Ishikawa (cell line): ENCODE results near the gene ROBO2.

Experiments
- CEBPB ChIP-seq: IDR thresholded peaks from 2 replicates; pipeline ENCODE4 v1.6.1; 2012
- CREB1 ChIP-seq: IDR thresholded peaks from 2 replicates; pipeline ENCODE4 v1.6.1; 2012; ENCODE audit warnings: low read depth
- EGR1 ChIP-seq: IDR thresholded peaks from 2 replicates; pipeline ENCODE4 v1.6.1; 2012
- EP300 ChIP-seq: IDR thresholded peaks from 2 replicates; pipeline ENCODE4 v1.6.1; 2012; ENCODE audit warnings: borderline replicate concordance
- FOXM1 ChIP-seq: IDR thresholded peaks from 2 replicates; pipeline ENCODE4 v1.6.1; 2012; ENCODE audit warnings: low read depth, borderline replicate concordance
- NFIC ChIP-seq: IDR thresholded peaks from 2 replicates; pipeline ENCODE4 v1.6.1; 2012
- RAD21 ChIP-seq: IDR thresholded peaks from 2 replicates; pipeline ENCODE4 v1.6.1; 2012; ENCODE audit warnings: low read depth
- TAF1 ChIP-seq: IDR thresholded peaks from 2 replicates; pipeline ENCODE4 v1.6.1; 2012; ENCODE audit warnings: low read depth, mild to moderate bottlenecking
- TCF12 ChIP-seq: IDR thresholded peaks from 2 replicates; pipeline ENCODE4 v1.6.1; 2012; ENCODE audit warnings: low read depth
- TEAD4 ChIP-seq: IDR thresholded peaks from 2 replicates; pipeline ENCODE4 v1.6.1; 2012
- YY1 ChIP-seq: IDR thresholded peaks from 2 replicates; pipeline ENCODE4 v1.6.1; 2012; ENCODE audit warnings: low read depth
- ZBTB7A ChIP-seq: IDR thresholded peaks from 2 replicates; pipeline ENCODE4 v1.6.1; 2012; ENCODE audit warnings: low read depth
- TF ChIP-seq, protein P1 (sequence below): IDR thresholded peaks from 2 replicates; pipeline ENCODE4 v1.6.1; 2012
- TF ChIP-seq, protein P2 (sequence below): IDR thresholded peaks from 2 replicates; pipeline ENCODE4 v1.6.1; 2012
- TF ChIP-seq, protein P3 (sequence below): IDR thresholded peaks from 2 replicates; pipeline ENCODE4 v1.6.1; 2012; ENCODE audit warnings: low read depth, mild to moderate bottlenecking

ROBO2 gene

DNA sequence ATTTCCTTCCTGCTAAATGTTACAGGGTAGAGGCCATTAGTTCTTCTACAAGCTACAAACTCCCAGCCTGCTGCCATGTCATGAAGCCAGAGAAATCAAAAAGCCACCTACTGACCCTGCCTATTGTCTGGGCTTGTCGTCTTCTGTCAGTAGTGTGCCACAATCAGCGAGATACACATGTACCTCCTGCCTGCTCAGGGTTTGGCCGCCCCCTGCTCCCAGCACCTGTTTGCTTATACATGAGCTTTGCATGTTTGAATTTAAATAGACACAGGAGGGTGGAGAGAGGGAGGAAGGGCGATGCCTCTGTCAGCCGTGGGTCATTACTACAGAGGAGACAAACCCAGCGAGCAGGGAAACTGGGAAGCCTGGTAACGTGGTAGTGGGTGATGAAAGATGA is 106.1 kb downstream of the ROBO2 start:
- TF ChIP-seq TCF12 (no peak), TAF1 (no peak), CEBPB (no peak), CREB1 (no peak), FOXM1 (no peak)

DNA sequence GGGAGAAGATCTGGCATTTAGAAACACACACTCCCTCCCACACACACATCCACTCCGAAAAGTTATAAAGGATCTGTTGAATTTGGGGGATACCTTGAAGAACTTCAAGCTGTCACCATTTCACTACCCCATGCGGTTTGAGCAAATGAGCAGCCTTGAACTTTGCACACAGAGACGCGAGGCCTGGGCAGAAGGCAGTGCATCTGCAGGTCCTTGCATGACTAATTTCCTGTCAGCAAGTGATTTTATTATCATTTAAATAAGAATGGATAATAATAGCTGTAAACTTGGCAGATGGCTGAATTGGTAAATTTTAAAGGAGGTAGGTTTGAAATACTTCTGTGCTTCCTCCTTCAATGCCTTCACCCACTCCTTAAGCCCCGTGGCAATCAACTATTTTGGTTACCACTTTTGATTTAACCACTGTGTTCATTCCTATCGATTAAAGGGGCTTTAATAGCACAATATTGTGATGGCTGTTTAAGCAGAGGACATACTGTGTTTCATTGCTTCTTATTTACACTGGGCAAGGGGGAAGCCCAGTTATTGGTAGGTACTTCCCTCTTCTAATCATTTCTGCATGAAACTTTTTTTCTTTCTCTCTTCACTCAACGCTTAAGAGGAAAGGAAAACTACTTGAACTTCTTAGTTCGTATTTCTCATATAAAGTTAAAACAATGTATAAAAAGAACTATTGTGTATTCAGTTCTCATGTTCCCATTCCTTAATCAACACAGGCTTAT is 108.1 kb downstream of the ROBO2 start:
- TF ChIP-seq, protein P1, sequence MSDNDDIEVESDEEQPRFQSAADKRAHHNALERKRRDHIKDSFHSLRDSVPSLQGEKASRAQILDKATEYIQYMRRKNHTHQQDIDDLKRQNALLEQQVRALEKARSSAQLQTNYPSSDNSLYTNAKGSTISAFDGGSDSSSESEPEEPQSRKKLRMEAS: no peak
- TF ChIP-seq, protein P2, sequence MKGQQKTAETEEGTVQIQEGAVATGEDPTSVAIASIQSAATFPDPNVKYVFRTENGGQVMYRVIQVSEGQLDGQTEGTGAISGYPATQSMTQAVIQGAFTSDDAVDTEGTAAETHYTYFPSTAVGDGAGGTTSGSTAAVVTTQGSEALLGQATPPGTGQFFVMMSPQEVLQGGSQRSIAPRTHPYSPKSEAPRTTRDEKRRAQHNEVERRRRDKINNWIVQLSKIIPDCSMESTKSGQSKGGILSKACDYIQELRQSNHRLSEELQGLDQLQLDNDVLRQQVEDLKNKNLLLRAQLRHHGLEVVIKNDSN: no peak
- TF ChIP-seq EP300: no peak

DNA sequence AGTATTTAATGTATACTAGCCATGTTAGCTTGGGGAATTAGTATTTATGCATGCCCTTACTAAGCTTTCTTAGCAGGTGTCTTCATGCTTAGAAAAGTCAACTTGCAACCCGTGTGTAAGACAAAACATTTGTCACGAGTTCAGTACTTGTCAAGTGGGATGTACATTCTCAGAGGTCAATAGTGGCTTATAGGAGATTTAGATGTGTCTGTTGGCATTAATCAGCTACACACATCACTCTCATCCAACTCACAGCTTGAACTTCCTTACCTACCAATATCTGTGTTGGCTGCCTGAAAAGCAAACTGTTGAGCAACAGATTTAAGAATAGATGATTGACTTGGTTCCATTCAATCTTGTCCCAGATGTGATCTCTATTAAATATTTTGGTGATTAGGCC is 109.5 kb downstream of the ROBO2 start:
- no peak for TF ChIP-seq NFIC
- TF ChIP-seq CREB1: no peak
- TF ChIP-seq YY1: no peak
- TF ChIP-seq TCF12: no peak
- TF ChIP-seq CEBPB: no peak
- no peak for TF ChIP-seq EP300
- no peak for TF ChIP-seq RAD21
- TF ChIP-seq, protein P2: no peak
- no peak for TF ChIP-seq ZBTB7A
- TF ChIP-seq, protein P1: no peak

DNA sequence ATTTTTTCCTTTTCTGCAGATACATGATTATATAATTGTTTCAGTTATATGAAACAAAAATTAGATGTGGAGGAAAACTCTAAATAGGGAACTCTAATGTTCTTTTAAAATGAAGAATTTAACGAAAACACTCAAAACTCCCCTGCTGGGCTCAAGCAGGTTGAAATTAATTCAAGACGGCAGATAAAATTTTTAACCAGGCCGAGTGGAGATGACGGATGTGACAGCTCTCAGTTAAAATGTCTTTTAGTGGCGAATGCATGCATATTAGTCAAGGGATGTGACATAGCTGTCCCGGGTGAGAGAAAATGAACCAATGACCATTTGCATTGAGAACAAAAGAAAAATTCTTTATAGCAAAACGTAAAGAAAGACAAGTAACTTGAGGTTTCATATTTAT is 110.1 kb downstream of the ROBO2 start:
- no peak for TF ChIP-seq EGR1
- no peak for TF ChIP-seq YY1
- TF ChIP-seq TCF12: no peak
- TF ChIP-seq CREB1: no peak
- no peak for TF ChIP-seq ZBTB7A
- no peak for TF ChIP-seq NFIC
- TF ChIP-seq CEBPB: no peak
- TF ChIP-seq, protein P1: no peak
- TF ChIP-seq, protein P2: no peak

DNA sequence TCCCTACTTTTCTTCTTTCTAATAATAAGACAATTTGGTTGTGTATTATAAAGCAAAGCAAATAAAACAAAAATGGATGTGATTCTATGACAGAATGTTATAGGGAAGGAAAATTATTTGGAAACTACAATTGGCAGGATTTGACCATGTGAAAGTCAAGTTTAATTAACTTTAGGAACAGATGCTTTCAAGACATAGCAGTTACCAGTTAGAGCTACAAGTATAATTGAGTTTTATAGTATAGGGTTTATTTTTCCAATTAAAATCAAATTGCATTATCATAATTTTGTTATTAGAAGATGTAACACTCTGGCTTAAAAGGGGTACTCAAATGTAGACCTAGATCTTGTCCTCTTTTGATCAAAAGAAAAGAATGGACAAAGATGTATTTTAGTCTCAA is 110.9 kb downstream of the ROBO2 start:
- no peak for TF ChIP-seq TEAD4
- TF ChIP-seq, protein P3, sequence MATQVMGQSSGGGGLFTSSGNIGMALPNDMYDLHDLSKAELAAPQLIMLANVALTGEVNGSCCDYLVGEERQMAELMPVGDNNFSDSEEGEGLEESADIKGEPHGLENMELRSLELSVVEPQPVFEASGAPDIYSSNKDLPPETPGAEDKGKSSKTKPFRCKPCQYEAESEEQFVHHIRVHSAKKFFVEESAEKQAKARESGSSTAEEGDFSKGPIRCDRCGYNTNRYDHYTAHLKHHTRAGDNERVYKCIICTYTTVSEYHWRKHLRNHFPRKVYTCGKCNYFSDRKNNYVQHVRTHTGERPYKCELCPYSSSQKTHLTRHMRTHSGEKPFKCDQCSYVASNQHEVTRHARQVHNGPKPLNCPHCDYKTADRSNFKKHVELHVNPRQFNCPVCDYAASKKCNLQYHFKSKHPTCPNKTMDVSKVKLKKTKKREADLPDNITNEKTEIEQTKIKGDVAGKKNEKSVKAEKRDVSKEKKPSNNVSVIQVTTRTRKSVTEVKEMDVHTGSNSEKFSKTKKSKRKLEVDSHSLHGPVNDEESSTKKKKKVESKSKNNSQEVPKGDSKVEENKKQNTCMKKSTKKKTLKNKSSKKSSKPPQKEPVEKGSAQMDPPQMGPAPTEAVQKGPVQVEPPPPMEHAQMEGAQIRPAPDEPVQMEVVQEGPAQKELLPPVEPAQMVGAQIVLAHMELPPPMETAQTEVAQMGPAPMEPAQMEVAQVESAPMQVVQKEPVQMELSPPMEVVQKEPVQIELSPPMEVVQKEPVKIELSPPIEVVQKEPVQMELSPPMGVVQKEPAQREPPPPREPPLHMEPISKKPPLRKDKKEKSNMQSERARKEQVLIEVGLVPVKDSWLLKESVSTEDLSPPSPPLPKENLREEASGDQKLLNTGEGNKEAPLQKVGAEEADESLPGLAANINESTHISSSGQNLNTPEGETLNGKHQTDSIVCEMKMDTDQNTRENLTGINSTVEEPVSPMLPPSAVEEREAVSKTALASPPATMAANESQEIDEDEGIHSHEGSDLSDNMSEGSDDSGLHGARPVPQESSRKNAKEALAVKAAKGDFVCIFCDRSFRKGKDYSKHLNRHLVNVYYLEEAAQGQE: no peak
- no peak for TF ChIP-seq TAF1
- TF ChIP-seq RAD21: no peak
- TF ChIP-seq, protein P2: no peak
- TF ChIP-seq CEBPB: no peak
- TF ChIP-seq, protein P1: no peak
- TF ChIP-seq ZBTB7A: no peak
- TF ChIP-seq FOXM1: no peak
- no peak for TF ChIP-seq TCF12
- no peak for TF ChIP-seq CREB1
- TF ChIP-seq EGR1: no peak
- TF ChIP-seq EP300: no peak
- no peak for TF ChIP-seq NFIC
- TF ChIP-seq YY1: no peak

DNA sequence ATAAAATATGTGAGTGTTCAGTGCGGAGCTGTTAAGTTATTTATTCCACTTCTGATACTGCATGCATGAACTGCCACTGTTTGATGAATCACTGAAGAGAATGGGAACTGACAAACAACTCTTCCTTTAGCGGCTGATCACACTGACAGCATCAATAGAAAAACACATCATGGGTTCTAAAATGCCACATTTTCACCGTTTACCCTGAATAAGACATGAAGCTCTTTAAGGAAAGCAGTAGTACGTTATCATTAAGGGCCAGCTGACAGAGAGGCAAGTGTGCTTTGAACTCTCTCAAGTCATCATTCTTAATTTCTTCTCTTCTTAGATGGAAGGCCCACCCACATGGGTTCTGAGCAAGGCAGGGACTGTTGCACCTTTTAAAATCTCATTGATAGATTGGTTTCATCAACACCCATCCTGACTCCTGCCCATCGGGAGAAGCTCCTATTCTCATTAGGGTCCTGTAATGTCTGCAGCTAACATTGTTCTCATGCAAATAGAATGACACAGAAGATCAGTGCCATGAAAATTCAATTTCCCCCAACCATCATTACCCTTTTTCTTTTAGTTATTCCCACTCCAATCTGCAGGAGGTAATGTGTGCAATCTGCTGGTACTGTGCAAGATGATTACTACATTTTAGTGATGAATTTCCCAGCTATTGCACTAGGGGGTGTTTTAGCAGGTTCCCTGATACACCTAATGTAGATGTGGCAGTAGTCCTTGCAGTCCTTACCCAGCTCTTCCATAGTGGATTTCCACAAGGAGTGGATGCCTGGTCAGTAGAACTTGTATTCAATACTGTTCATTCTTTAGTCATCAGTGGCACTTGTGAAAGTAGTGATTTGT is 119.1 kb downstream of the ROBO2 start:
- TF ChIP-seq NFIC (no peak), ZBTB7A (no peak)
